HCT116 (cell line): Measurements from ENCODE around the gene LRP1.

ENCODE experiments used
- CEBPB ChIP-seq: IDR thresholded peaks from 2 replicates; pipeline ENCODE4 v1.6.1; 2012; ENCODE audit warnings: low read depth
- EZH2 ChIP-seq: fragments of 200-600 bp; sonication (generic); IDR thresholded peaks from 2 replicates; pipeline ENCODE4 v1.6.1; 2017; ENCODE audit warnings: antibody characterized with exemption, mixed run types
- SIN3A ChIP-seq: IDR thresholded peaks from 2 replicates; pipeline ENCODE4 v1.6.1; 2012; ENCODE audit warnings: low read depth
- TF ChIP-seq, protein P1 (sequence below), 3 experiments: fragments of 200-600 bp in 1 of 3; sonication (generic) in 1 of 3; IDR thresholded peaks in 2 of 3; conservative IDR thresholded peaks in 1 of 3; 2 replicates each; pipeline ENCODE4 v1.5.1; 2012 to 2017; ENCODE audit warnings: low read depth in 2 of 3, low read length in 2 of 3, antibody characterized with exemption in 1 of 3, borderline replicate concordance in 1 of 3, control low read depth in 1 of 3, mild to moderate bottlenecking in 1 of 3, mixed read lengths in 1 of 3, mixed run types in 1 of 3, moderate library complexity in 1 of 3; ENCODE audit not compliant: insufficient read depth in 1 of 3

DNA sequence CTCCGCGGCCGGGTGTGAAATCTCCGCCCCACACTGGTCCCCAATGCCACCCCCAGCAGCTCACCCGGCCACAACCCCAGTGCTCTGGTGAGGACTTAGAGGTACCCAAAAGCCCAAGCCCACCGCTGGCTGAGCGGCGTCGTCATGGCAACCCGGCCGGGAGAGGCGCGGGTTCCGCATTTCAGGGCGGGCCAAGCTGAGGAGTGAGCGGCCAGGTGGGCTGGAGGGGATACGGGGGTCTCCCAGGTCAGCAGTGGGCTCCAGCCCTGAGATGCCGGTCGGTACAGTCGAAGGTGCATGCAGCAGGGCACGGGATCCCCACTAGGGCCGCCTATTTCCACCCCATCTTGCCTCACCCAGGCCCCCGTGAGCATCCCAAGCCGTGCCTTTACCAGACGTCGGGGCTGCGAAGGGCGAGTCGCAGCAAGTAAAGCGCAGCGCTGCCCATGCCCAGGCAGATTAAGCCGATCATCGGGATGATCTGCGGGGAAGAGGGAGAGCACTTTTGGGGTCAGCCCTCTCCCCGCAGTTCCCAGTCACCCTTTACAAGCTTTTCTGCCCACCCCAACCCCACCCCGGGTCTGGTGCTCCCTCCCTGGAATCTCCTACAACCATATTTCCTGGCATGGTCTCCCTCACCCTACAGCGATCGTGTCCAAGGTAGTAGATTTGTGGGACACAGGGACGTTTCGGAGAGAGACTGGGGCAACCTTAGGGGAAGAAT lies 108.1 kb downstream of the LRP1 start:
- TF ChIP-seq, protein P1, sequence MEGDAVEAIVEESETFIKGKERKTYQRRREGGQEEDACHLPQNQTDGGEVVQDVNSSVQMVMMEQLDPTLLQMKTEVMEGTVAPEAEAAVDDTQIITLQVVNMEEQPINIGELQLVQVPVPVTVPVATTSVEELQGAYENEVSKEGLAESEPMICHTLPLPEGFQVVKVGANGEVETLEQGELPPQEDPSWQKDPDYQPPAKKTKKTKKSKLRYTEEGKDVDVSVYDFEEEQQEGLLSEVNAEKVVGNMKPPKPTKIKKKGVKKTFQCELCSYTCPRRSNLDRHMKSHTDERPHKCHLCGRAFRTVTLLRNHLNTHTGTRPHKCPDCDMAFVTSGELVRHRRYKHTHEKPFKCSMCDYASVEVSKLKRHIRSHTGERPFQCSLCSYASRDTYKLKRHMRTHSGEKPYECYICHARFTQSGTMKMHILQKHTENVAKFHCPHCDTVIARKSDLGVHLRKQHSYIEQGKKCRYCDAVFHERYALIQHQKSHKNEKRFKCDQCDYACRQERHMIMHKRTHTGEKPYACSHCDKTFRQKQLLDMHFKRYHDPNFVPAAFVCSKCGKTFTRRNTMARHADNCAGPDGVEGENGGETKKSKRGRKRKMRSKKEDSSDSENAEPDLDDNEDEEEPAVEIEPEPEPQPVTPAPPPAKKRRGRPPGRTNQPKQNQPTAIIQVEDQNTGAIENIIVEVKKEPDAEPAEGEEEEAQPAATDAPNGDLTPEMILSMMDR (IDR thresholded peaks at IDR 0.05 in 2 of 3, conservative IDR thresholded peaks at IDR 0.05 in 1 of 3; ENCODE audit: borderline replicate concordance in 1 of 3, insufficient read depth in 1 of 3, low read depth in 2 of 3, low read length in 2 of 3) = no peak
- no peak for TF ChIP-seq CEBPB
- no peak for TF ChIP-seq SIN3A
- no peak for TF ChIP-seq EZH2
